Measurements from ENCODE around the gene CEBPB.

Gene CEBPB

DNA sequence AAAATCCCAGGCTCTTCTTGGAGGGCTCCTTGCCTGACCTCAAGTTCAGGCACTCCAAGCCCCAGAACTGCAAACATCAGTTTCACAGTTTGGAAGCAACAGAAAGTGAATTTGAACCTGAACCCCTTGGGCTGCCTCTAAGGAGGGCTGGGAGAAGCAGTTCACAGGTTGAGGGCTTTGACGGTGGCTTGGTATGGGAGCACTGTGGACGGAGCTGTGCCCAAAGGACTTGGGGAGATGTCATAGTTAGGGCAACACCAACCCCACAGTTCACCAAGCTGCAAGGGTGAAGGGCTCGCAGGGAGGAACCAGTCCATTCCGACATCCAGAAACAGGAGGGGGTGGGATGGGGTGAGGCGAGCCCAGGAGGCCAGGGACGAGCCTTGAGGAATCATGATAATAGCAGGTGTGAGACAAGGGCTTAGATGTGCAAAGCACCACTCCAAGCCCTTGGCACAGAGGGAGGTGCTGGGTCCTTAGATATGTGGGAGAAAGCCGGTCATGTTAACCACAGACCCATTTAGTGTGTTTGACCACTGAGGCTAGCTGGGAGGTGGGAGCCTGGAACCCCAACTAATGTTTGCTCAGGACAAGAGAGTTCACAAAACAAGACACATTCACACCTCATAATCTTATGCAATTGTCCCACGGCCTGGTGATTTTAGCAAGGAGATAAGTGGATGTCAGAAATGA, 4.3 kb downstream of the CEBPB start:
- TF ChIP-seq, protein P1, sequence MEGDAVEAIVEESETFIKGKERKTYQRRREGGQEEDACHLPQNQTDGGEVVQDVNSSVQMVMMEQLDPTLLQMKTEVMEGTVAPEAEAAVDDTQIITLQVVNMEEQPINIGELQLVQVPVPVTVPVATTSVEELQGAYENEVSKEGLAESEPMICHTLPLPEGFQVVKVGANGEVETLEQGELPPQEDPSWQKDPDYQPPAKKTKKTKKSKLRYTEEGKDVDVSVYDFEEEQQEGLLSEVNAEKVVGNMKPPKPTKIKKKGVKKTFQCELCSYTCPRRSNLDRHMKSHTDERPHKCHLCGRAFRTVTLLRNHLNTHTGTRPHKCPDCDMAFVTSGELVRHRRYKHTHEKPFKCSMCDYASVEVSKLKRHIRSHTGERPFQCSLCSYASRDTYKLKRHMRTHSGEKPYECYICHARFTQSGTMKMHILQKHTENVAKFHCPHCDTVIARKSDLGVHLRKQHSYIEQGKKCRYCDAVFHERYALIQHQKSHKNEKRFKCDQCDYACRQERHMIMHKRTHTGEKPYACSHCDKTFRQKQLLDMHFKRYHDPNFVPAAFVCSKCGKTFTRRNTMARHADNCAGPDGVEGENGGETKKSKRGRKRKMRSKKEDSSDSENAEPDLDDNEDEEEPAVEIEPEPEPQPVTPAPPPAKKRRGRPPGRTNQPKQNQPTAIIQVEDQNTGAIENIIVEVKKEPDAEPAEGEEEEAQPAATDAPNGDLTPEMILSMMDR (IDR thresholded peaks at IDR 0.05; ENCODE audit: low read depth, low read length) = no peak
- peak in 1 of 2 donors; percentile 34 for DNase-seq (ENCODE audit: low read depth in 2 of 2)

DNA sequence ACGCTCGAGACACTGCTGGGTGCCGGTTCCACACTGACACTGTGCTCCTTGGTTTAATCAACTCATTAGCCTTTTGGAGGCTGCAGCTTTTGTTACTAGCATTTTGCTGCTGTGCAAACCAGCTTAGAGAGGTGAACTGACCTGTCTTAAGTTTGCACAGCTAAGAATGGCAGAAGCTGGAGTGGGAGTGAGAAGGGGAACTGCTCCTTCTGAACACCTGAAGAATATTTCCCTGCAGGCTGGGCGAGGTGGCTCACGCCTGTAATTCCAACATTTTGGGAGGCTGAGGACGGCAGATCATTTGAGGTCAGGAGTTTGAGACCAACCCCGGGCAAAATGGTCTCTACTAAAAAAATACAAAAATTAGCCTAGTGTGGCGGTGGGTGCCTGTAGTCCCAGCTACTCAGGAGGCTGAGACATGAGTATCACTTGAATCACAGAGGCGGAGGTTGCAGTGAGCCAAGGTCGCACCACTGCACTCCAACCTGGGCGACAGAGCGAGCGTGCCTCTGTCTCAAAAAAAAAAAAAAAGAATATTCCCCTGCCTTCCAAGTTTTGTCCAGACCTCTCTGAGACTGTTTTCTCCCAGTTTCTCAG, 5.0 kb downstream of the CEBPB start:
- no peak for DNase-seq (ENCODE audit: low read depth in 2 of 2)
- H3K4me3 ChIP-seq (replicated peaks in 1 of 2; ENCODE audit: low read depth in 2 of 2, low read length in 2 of 2) = no peak overlapping the region
- TF ChIP-seq, protein P1 (IDR thresholded peaks at IDR 0.05; ENCODE audit: low read depth, low read length) = no peak

More for the DNA sequence above, 4.3 kb downstream of the CEBPB start:
- H3K4me3 ChIP-seq (replicated peaks in 1 of 2; ENCODE audit: low read depth in 2 of 2, low read length in 2 of 2) = peak overlapping the region; percentile 4 to 95

DNA sequence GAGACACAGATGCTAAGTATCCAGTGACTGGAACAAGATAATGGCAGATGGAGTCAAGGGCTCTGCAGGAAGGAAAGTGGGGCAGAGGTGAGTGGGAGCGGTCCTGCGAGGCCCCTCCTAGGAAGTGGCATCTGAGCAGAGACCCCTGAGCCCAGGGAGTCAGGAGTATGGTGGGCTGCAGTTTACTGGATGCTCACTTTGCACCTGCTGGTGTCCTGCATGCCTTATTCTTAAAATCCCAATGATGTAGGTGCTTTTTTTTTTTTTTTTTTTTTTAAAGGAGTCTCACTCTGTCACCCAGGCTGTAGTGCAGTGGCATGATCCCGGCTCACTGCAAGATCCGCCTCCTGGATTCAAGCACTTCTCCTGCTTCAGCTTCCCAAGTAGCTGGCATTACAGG, 5.6 kb downstream of the CEBPB start:
- H3K4me3 ChIP-seq (replicated peaks in 1 of 2; ENCODE audit: low read depth in 2 of 2, low read length in 2 of 2) = no peak overlapping the region
- peak in 1 of 2 donors; percentile 11 for DNase-seq (ENCODE audit: low read depth in 2 of 2)
- TF ChIP-seq, protein P1 (IDR thresholded peaks at IDR 0.05; ENCODE audit: low read depth, low read length) = no peak

DNA sequence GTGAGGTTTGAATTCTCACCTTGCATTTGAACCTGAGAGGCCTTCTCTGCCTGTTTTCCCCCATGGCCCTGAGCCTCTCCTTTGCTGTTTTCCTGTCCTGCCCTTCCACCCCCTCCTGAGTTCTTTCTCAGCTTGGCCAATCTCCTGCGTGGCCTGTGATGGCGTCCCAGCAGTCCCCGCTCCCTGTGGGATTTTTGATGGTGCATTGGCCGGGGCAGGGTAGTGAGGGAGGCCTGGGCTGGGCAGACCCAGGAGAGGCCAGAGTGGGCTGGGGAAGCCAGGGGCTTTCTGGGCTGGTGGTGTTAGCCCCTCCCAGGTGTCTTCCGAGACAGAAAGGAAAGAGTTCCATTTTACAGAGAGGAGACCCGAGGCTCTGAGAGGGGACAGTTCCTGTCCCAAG, 6.3 kb downstream of the CEBPB start:
- H3K4me3 ChIP-seq (replicated peaks in 1 of 2; ENCODE audit: low read depth in 2 of 2, low read length in 2 of 2) = no peak overlapping the region
- no peak for DNase-seq (ENCODE audit: low read depth in 2 of 2)
- TF ChIP-seq, protein P1 (IDR thresholded peaks at IDR 0.05; ENCODE audit: low read depth, low read length) = no peak

DNA sequence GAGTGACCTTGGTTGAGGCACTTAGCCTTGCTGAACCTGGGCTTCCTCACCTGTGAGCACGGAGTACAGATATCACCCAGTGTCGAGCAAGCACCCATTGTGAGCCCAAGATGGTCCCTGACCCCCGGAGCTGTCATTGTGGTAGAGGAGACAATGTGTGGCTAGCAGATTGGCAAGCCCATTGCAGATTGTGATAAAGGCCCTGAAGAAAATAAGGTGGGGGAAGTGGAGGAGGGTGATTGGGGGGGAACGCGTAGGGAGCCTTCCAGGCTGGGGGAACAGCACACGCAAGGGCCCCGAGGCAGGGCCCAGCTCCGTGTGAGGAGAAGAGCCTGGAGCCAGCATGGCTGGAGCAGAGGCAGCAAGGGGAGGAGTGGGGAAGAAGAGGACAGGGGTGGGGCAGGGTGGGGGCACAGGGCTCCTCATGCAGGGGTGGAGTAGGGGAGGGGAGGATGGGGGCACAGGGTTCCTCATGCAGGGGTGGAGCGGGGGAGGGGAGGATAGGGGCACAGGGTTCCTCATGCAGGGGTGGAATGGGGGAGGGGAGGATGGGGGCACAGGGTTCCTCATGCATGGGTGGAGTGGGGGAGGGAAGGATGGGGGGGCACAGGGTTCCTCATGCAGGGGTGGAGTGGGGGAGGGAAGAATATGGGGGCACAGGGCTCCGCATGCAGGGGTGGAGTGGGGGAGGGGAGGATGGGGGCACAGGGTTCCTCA, 7.0 kb downstream of the CEBPB start:
- DNase-seq (ENCODE audit: low read depth in 2 of 2) = no peak
- H3K4me3 ChIP-seq (replicated peaks in 1 of 2; ENCODE audit: low read depth in 2 of 2, low read length in 2 of 2) = no peak overlapping the region
- TF ChIP-seq, protein P1 (IDR thresholded peaks at IDR 0.05; ENCODE audit: low read depth, low read length) = no peak

DNA sequence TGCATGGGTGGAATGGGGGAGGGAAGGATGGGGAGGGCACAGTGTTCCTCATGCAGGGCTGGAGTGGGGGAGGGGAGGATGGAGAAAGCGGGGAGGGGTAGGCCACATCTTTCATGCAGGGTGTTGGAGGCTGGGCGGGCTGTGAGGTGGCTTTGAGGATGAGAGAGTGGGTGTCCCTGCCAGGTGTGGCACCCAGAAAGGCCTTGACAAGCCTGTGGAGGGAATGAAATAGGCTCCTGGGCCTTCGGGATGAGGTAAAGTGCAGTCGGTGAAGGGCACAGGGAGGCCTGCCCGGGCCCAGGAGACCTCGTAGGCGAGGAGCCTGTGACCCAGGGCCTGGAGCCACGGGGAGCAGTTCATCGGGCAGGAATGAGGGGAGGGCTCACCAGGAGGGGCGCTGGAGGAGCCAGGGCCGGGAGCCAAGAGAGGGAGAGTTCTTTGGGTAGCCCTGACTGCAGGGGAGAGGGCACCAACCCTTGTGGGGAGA, 7.6 kb downstream of the CEBPB start:
- H3K4me3 ChIP-seq (replicated peaks in 1 of 2; ENCODE audit: low read depth in 2 of 2, low read length in 2 of 2) = no peak overlapping the region
- TF ChIP-seq, protein P1 (IDR thresholded peaks at IDR 0.05; ENCODE audit: low read depth, low read length) = no peak
- no peak for DNase-seq (ENCODE audit: low read depth in 2 of 2)

All from cardiac fibroblast (primary cell).